CD14-positive monocyte (primary cell): ENCODE results near the gene ETAA1. TPM values are rescaled to one million over a fixed set of nuclear protein-coding genes. Genes with fewer than 3 reads are reported as not detected.
A peak's percentile ranks its signal among the peaks of the same experiment; 100 is the strongest.

Experiments used
- DNase-seq, 3 donors: peaks; one replicate each; pipeline ENCODE4 v3.0.0-alpha.2; 2011 to 2022
- H2AFZ ChIP-seq: 2 replicates; pipeline ENCODE4 v1.6.0; 2012; ENCODE audit warnings: mild to moderate bottlenecking, low read depth, low read length, inconsistent platforms; ENCODE audit not compliant: insufficient read depth, poor library complexity, severe bottlenecking
- H3K27ac ChIP-seq, 2 donors: 1 replicate in 1 of 2; 2 replicates in 1 of 2; pipeline ENCODE4 v1.5.1; 2012 to 2013; ENCODE audit warnings: low read length in 2 of 2, control low read depth in 1 of 2, inconsistent platforms in 1 of 2, low read depth in 1 of 2, mild to moderate bottlenecking in 1 of 2
- H3K27me3 ChIP-seq, 2 donors: one replicate each; pipeline versions ENCODE4 v1.6.0 to v1.6.1; 2011 to 2013; ENCODE audit warnings: low read length in 2 of 2; ENCODE audit not compliant: control insufficient read depth in 2 of 2, insufficient read depth in 2 of 2
- H3K36me3 ChIP-seq, 2 donors: replicated peaks in 1 of 2; 1 replicate in 1 of 2; 2 replicates in 1 of 2; pipeline versions ENCODE4 v1.5.1 to v1.6.1; 2012 to 2013; ENCODE audit warnings: low read length in 2 of 2, control low read depth in 1 of 2, inconsistent platforms in 1 of 2, mild to moderate bottlenecking in 1 of 2; ENCODE audit not compliant: insufficient read depth in 2 of 2, control insufficient read depth in 1 of 2
- H3K4me1 ChIP-seq, 2 donors: 1 replicate in 1 of 2; 2 replicates in 1 of 2; pipeline versions ENCODE4 v1.5.1 to v1.6.1; 2012 to 2013; ENCODE audit warnings: low read length in 2 of 2, control low read depth in 1 of 2, inconsistent platforms in 1 of 2, mild to moderate bottlenecking in 1 of 2, moderate library complexity in 1 of 2; ENCODE audit not compliant: insufficient read depth in 2 of 2, control insufficient read depth in 1 of 2
- H3K4me2 ChIP-seq: replicated peaks from 2 replicates; pipeline ENCODE3; 2012; ENCODE audit warnings: low read length, moderate library complexity, mild to moderate bottlenecking; ENCODE audit not compliant: poor library complexity, severe bottlenecking; ENCODE audit errors: extremely low read depth
- H3K4me3 ChIP-seq, 3 experiments: fragments of 200-600 bp in 1 of 3; sonication (generic) in 1 of 3; replicated peaks in 1 of 3; 1 replicate in 2 of 3; 2 replicates in 1 of 3; pipeline ENCODE4 v1.5.1; 2011 to 2013; ENCODE audit warnings: low read length in 3 of 3, mild to moderate bottlenecking in 3 of 3, control low read depth in 2 of 3, low read depth in 2 of 3, inconsistent platforms in 1 of 3, moderate library complexity in 1 of 3
- H3K79me2 ChIP-seq: 2 replicates; pipeline ENCODE4 v1.6.0; 2012; ENCODE audit warnings: mild to moderate bottlenecking, control low read depth, inconsistent platforms, low read length, moderate library complexity; ENCODE audit not compliant: insufficient read depth
- H3K9ac ChIP-seq: 2 replicates; pipeline ENCODE4 v1.6.0; 2017; ENCODE audit warnings: low read length, mild to moderate bottlenecking; ENCODE audit not compliant: insufficient read depth, poor library complexity, severe bottlenecking
- H3K9me3 ChIP-seq, 2 donors: replicated peaks in 1 of 2; 1 replicate in 1 of 2; 2 replicates in 1 of 2; pipeline versions ENCODE4 v1.5.1 to v1.6.1; 2012 to 2013; ENCODE audit warnings: low read length in 2 of 2, control low read depth in 1 of 2; ENCODE audit not compliant: control insufficient read depth in 1 of 2, insufficient read depth in 1 of 2
- H4K20me1 ChIP-seq: 2 replicates; pipeline ENCODE4 v1.6.0; 2012; ENCODE audit warnings: mild to moderate bottlenecking, low read length, control low read depth, moderate library complexity; ENCODE audit not compliant: insufficient read depth
- H3K27ac Mint-ChIP-seq, 7 donors: one replicate each; pipeline ENCODE4 v1.8.0; 2020; ENCODE audit warnings: mild to moderate bottlenecking in 7 of 7, mixed read lengths in 7 of 7, moderate library complexity in 6 of 7, inconsistent platforms in 2 of 7
- H3K27me3 Mint-ChIP-seq, 3 donors: one replicate each; pipeline ENCODE4 v1.8.0; 2021 to 2022; ENCODE audit warnings: low read depth in 3 of 3, mild to moderate bottlenecking in 3 of 3, mixed read lengths in 3 of 3, moderate library complexity in 3 of 3, inconsistent platforms in 1 of 3
- H3K36me3 Mint-ChIP-seq, 2 donors: one replicate each; pipeline ENCODE4 v1.8.0; 2020; ENCODE audit warnings: mixed read lengths in 2 of 2, inconsistent platforms in 1 of 2, mild to moderate bottlenecking in 1 of 2
- H3K4me1 Mint-ChIP-seq: one replicate; pipeline ENCODE4 v1.8.0; 2020; ENCODE audit warnings: mild to moderate bottlenecking, mixed read lengths
- H3K4me3 Mint-ChIP-seq, 2 donors: one replicate each; pipeline ENCODE4 v1.8.0; 2020; ENCODE audit warnings: mild to moderate bottlenecking in 2 of 2, mixed read lengths in 2 of 2, moderate library complexity in 1 of 2
- H3K9me3 Mint-ChIP-seq, 7 donors: one replicate each; pipeline ENCODE4 v1.8.0; 2020 to 2022; ENCODE audit warnings: mixed read lengths in 7 of 7, mild to moderate bottlenecking in 6 of 7, moderate library complexity in 6 of 7, inconsistent platforms in 2 of 7
- WGBS: methylation state at CpG from one replicate; pipeline ENCODE4 v1.1.5; 2013; ENCODE audit warnings: missing lambda C conversion rate; ENCODE audit not compliant: insufficient coverage; 5-methylcytosine and 5-hydroxymethylcytosine counted together
- intact Hi-C, 2 donors: fragments of 100-400 bp; cut with micrococcal nuclease; formaldehyde crosslinking; loops; one replicate each; pipeline versions ENCODE4 v1.15.0 to v1.15.1; 2023
- polyA plus RNA-seq, 3 donors: library from polyadenylated mRNA; depleted of rRNA in 1 of 3; unstranded in 2 of 3; stranded (reverse) in 1 of 3; fragments of 300-500 nt in 2 of 3; fragments of >200 nt in 1 of 3; fragmentation: Illumina TruSeq in 2 of 3; gene quantifications; 1 replicate in 2 of 3; 2 replicates in 1 of 3; pipeline ENCODE4 v1.2.3, GENCODE V29; 2012 to 2021
- TF ChIP-seq, protein P1 (sequence below): fragments of 200-600 bp; IDR thresholded peaks from one replicate; pipeline ENCODE4 v1.8.0; 2022; ENCODE audit warnings: antibody characterized with exemption, mild to moderate bottlenecking

ETAA1 gene
- polyA plus RNA-seq, 3 donors, result 0.78 to 2.8 (median 1.7) TPM

DNA sequence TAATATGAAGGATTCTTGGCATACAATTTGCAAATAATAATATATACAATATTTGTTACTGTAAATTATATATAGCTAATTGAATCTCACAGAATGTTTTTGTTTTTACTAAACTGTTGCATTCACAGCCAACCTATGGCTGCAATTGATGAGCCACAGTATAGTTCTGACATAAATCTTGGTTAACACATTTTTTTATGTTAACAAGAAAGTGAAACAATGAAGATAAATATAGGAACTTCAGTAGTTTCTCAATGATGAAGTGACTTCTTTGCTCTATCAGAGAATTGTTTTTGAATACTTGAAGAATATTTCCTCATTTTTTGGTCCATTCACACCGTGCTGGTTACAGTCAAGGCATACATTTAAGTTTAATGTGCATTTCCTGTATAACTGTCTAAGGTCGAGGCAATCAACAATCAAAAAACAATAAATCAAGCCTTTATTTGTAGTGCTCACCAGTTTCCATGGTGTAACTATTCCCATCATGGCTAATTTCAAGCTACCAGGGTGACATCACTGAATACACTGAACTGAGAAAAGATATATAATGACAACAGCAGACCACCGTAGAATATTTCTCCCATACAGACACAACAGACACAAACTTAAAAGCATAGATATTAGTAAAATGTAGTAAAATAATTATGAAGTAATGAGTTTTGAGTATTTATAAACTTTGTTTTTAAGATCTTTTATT lies 12.9 kb upstream of the ETAA1 start:
- Histone ChIP-seq H3K9ac (no peak overlapping the region), H3K4me3 (no peak overlapping the region), H3K27me3 (no peaks in the 10 kb centered on the region), H3K4me2 (no peak overlapping the region), H4K20me1 (no peaks in the 10 kb centered on the region), H3K9me3 (peaks cover 0 to 2% of the 10 kb centered on the region in 2 donors), H3K36me3 (no peaks in the 10 kb centered on the region), H3K79me2 (no peaks in the 10 kb centered on the region), H3K27ac (no peak overlapping the region), H3K4me1 (peaks cover 0 to 2% of the 10 kb centered on the region in 2 donors), H2AFZ (peak overlapping the region; percentile 37)
- H3K36me3 Mint-ChIP-seq, result no peaks in the 10 kb centered on the region
- WGBS, result no CpG with 5 or more reads among the region's 3 CpGs
- peaks cover 0 to 5% (median 2%) of the 10 kb centered on the region in 7 donors for H3K9me3 Mint-ChIP-seq
- no peak overlapping the region for H3K4me3 Mint-ChIP-seq
- intact Hi-C loops, result no loop called here
- H3K27ac Mint-ChIP-seq, result peak overlapping the region in 1 of 7 donors; percentile 50
- TF ChIP-seq, protein P1, sequence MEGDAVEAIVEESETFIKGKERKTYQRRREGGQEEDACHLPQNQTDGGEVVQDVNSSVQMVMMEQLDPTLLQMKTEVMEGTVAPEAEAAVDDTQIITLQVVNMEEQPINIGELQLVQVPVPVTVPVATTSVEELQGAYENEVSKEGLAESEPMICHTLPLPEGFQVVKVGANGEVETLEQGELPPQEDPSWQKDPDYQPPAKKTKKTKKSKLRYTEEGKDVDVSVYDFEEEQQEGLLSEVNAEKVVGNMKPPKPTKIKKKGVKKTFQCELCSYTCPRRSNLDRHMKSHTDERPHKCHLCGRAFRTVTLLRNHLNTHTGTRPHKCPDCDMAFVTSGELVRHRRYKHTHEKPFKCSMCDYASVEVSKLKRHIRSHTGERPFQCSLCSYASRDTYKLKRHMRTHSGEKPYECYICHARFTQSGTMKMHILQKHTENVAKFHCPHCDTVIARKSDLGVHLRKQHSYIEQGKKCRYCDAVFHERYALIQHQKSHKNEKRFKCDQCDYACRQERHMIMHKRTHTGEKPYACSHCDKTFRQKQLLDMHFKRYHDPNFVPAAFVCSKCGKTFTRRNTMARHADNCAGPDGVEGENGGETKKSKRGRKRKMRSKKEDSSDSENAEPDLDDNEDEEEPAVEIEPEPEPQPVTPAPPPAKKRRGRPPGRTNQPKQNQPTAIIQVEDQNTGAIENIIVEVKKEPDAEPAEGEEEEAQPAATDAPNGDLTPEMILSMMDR, result no peak
- DNase-seq, result no peak
- H3K27me3 Mint-ChIP-seq, result peaks cover 1 to 2% (median 2%) of the 10 kb centered on the region in 3 donors
- peaks cover 4% of the 10 kb centered on the region for H3K4me1 Mint-ChIP-seq

DNA sequence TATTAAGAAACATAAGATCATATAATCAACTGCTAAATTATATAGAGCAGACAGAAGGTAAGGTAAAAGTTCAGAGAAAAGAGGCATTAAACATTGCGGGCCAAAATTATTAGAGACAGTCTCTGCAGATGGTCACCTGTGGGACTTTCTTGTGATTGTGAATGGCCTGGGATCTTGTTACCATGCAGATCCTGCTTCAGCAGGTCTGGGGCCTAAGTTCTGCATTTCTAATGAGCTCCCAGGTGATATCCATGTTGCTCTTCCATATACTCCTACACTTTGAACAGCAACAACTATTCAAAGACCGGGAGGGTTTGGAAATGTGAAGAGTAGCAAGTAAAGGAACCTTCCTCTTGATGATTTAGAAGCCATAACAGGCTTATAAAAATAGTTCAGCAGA lies 8.5 kb upstream of the ETAA1 start:
- intact Hi-C loops, result no loop called here
- H3K27ac ChIP-seq, result no peak overlapping the region
- peaks cover 0 to 2% of the 10 kb centered on the region in 2 donors for H3K4me1 ChIP-seq
- no peaks in the 10 kb centered on the region for H3K27me3 ChIP-seq
- H3K9me3 Mint-ChIP-seq, result peaks cover 0 to 2% (median 0%) of the 10 kb centered on the region in 7 donors
- no peaks in the 10 kb centered on the region for H3K9me3 ChIP-seq
- TF ChIP-seq, protein P1, result no peak
- H2AFZ ChIP-seq, result no peak overlapping the region
- no peak overlapping the region for H3K4me3 Mint-ChIP-seq
- no peak overlapping the region for H3K27ac Mint-ChIP-seq
- no peak for DNase-seq
- no CpG with 5 or more reads among the region's 2 CpGs for whole genome bisulfite sequencing
- H3K9ac ChIP-seq, result no peak overlapping the region
- H3K36me3 ChIP-seq, result no peaks in the 10 kb centered on the region
- H3K4me3 ChIP-seq, result no peak overlapping the region
- no peaks in the 10 kb centered on the region for H4K20me1 ChIP-seq
- no peaks in the 10 kb centered on the region for H3K79me2 ChIP-seq
- peaks cover 4% of the 10 kb centered on the region for H3K4me1 Mint-ChIP-seq
- no peak overlapping the region for H3K4me2 ChIP-seq
- no peaks in the 10 kb centered on the region for H3K36me3 Mint-ChIP-seq
- peaks cover 1 to 2% (median 2%) of the 10 kb centered on the region in 3 donors for H3K27me3 Mint-ChIP-seq
